DND-41 (cell line): Measurements from ENCODE around the gene HP1BP3.

ENCODE experiments used
- ATAC-seq: fragments of 200-7000 bp; cut with Tn5 transposase; 3 replicates; pipeline ENCODE4 v1.9.1; 2021; ENCODE audit warnings: low read depth; ENCODE audit not compliant: insufficient read depth
- DNase-seq: peaks from one replicate; pipeline ENCODE4 v3.0.0-alpha.2; 2020
- H2AFZ ChIP-seq: 2 replicates; pipeline ENCODE4 v1.6.0; 2012; ENCODE audit warnings: low read depth, low read length
- H3K27ac ChIP-seq: 2 replicates; pipeline ENCODE4 v1.5.1; 2012; ENCODE audit warnings: low read length, inconsistent platforms
- H3K27me3 ChIP-seq: fragments of 200-600 bp; sonication (generic); 2 replicates; pipeline ENCODE4 v1.6.0; 2012; ENCODE audit warnings: low read length, mild to moderate bottlenecking, inconsistent platforms; ENCODE audit not compliant: insufficient read depth, poor library complexity
- H3K36me3 ChIP-seq: 2 replicates; pipeline ENCODE4 v1.5.1; 2012; ENCODE audit warnings: low read length, inconsistent platforms; ENCODE audit not compliant: insufficient read depth
- H3K4me1 ChIP-seq: 2 replicates; pipeline ENCODE4 v1.5.1; 2012; ENCODE audit warnings: mild to moderate bottlenecking, low read length; ENCODE audit not compliant: insufficient read depth
- H3K4me2 ChIP-seq: 2 replicates; pipeline ENCODE4 v1.6.0; 2012; ENCODE audit warnings: mild to moderate bottlenecking, moderate library complexity, low read length, inconsistent platforms; ENCODE audit not compliant: insufficient read depth
- H3K4me3 ChIP-seq, 2 experiments: fragments of 200-600 bp in 1 of 2; shearing (Covaris generic) in 1 of 2; 2 replicates each; pipeline ENCODE4 v1.5.1; 2012 to 2016; ENCODE audit warnings: inconsistent platforms in 2 of 2, low read length in 2 of 2, mild to moderate bottlenecking in 2 of 2, low read depth in 1 of 2, moderate library complexity in 1 of 2
- H3K79me2 ChIP-seq: 2 replicates; pipeline ENCODE4 v1.6.0; 2012; ENCODE audit warnings: low read length, inconsistent platforms; ENCODE audit not compliant: insufficient read depth
- H3K9ac ChIP-seq: 2 replicates; pipeline ENCODE4 v1.6.0; 2012; ENCODE audit warnings: low read depth, mild to moderate bottlenecking, inconsistent platforms, low read length, moderate library complexity
- H3K9me3 ChIP-seq: 2 replicates; pipeline ENCODE4 v1.5.1; 2012; ENCODE audit warnings: low read length, moderate library complexity, mild to moderate bottlenecking, inconsistent platforms; ENCODE audit not compliant: insufficient read depth, severe bottlenecking
- H4K20me1 ChIP-seq: 2 replicates; pipeline ENCODE4 v1.6.0; 2012; ENCODE audit warnings: low read length; ENCODE audit not compliant: insufficient read depth
- CTCF ChIP-seq: IDR thresholded peaks from 2 replicates; pipeline ENCODE4 v1.5.1; 2012; ENCODE audit warnings: borderline replicate concordance, low read length, moderate library complexity, mild to moderate bottlenecking; ENCODE audit not compliant: poor library complexity, severe bottlenecking; ENCODE audit errors: extremely low read depth
- EZH2 ChIP-seq: IDR thresholded peaks from 3 replicates; pipeline ENCODE4 v1.6.1; 2012; ENCODE audit warnings: borderline replicate concordance, low read depth, mild to moderate bottlenecking, moderate library complexity, low read length, inconsistent platforms; ENCODE audit not compliant: severe bottlenecking

The HP1BP3 gene

GRCh38 chr1:20705203-20705755, 81.8 kb downstream of the HP1BP3 start:
- H3K4me3 ChIP-seq, result no peak overlapping the region
- TF ChIP-seq CTCF (no peak), EZH2 (no peak)
- H3K4me1 ChIP-seq, result no peaks in the 10 kb centered on the region
- no peak overlapping the region for H3K27ac ChIP-seq
- H3K9ac ChIP-seq, result no peak overlapping the region
- no peaks in the 10 kb centered on the region for H3K9me3 ChIP-seq
- no peak for ATAC-seq
- no peak for DNase-seq
- H3K4me2 ChIP-seq, result no peak overlapping the region
- H3K36me3 ChIP-seq, result no peaks in the 10 kb centered on the region
- H3K79me2 ChIP-seq, result no peaks in the 10 kb centered on the region
- H4K20me1 ChIP-seq, result 0 out of 2 replicates have a peak, but pooled peaks cover 3% of the 10 kb centered on the region
- no peaks in the 10 kb centered on the region for H3K27me3 ChIP-seq
- no peak overlapping the region for H2AFZ ChIP-seq

GRCh38 chr1:20704390-20705202, 82.5 kb downstream of the HP1BP3 start:
- TF ChIP-seq EZH2, result no peak
- Histone ChIP-seq H3K36me3 (no peaks in the 10 kb centered on the region), H3K9me3 (no peaks in the 10 kb centered on the region), H3K9ac (no peak overlapping the region), H3K4me3 (no peak overlapping the region), H3K4me1 (no peaks in the 10 kb centered on the region), H3K4me2 (no peak overlapping the region), H3K27ac (no peak overlapping the region), H4K20me1 (0 out of 2 replicates have a peak, but pooled peaks cover 3% of the 10 kb centered on the region), H2AFZ (no peak overlapping the region), H3K27me3 (no peaks in the 10 kb centered on the region), H3K79me2 (no peaks in the 10 kb centered on the region)
- DNase-seq, result no peak
- ATAC-seq, result no peak

- Histone ChIP-seq H3K27me3 (no peaks in the 10 kb centered on the region), H3K4me2 (no peak overlapping the region), H3K9me3 (no peaks in the 10 kb centered on the region), H2AFZ (no peak overlapping the region), H3K4me3 (no peak overlapping the region), H3K27ac (no peak overlapping the region), H3K79me2 (no peaks in the 10 kb centered on the region), H3K9ac (no peak overlapping the region), H4K20me1 (0 out of 2 replicates have a peak, but pooled peaks cover 3% of the 10 kb centered on the region), H3K36me3 (no peaks in the 10 kb centered on the region), H3K4me1 (no peaks in the 10 kb centered on the region)
- TF ChIP-seq EZH2, result no peak
- no peak for TF ChIP-seq CTCF
- ATAC-seq, result no peak
- DNase-seq, result no peak
Measured at GRCh38 chr1:20703124-20703756, 83.9 kb downstream of the HP1BP3 start.

GRCh38 chr1:20702416-20702815, 84.7 kb downstream of the HP1BP3 start:
- H3K4me3 ChIP-seq, result no peak overlapping the region
- H3K9ac ChIP-seq, result no peak overlapping the region
- no peaks in the 10 kb centered on the region for H3K27me3 ChIP-seq
- H2AFZ ChIP-seq, result no peak overlapping the region
- no peaks in the 10 kb centered on the region for H3K79me2 ChIP-seq
- H3K9me3 ChIP-seq, result no peaks in the 10 kb centered on the region
- no peaks in the 10 kb centered on the region for H3K36me3 ChIP-seq
- no peak overlapping the region for H3K4me2 ChIP-seq
- no peak overlapping the region for H3K27ac ChIP-seq
- DNase-seq (no peak), ATAC-seq (no peak)
- no peak for TF ChIP-seq EZH2
- TF ChIP-seq CTCF, result peak; percentile 31
- H3K4me1 ChIP-seq, result peaks cover under 1% of the 10 kb centered on the region; the same call in 1 of the 2 replicates
- no peaks in the 10 kb centered on the region for H4K20me1 ChIP-seq
